Stimulated activated effector memory CD8-positive, alpha-beta T cell treated with anti-CD3 and anti-CD28 coated beads, Interleukin-12 subunit alpha, Interleukin-12 subunit beta, amount 100 ng/mL, for 72 hours (primary cell): ENCODE data around the gene NEURL4.
A peak's percentile ranks its signal among the peaks of the same experiment; 100 is the strongest.

Experiments used
- ATAC-seq: fragments of 150-1000 bp; cut with Tn5 transposase; 2 replicates; pipeline ENCODE4 v1.10.0; 2021
- DNase-seq, 2 donors: peaks; one replicate each; pipeline ENCODE4 v3.0.0; 2021 to 2022; ENCODE audit warnings: low spot score in 2 of 2
- H3K27ac Mint-ChIP-seq: one replicate; pipeline ENCODE4 v1.8.0; 2022; ENCODE audit warnings: mild to moderate bottlenecking, mixed read lengths
- H3K36me3 Mint-ChIP-seq: one replicate; pipeline ENCODE4 v1.8.0; 2022; ENCODE audit warnings: mild to moderate bottlenecking, mixed read lengths
- H3K4me1 Mint-ChIP-seq: one replicate; pipeline ENCODE4 v1.8.0; 2022; ENCODE audit warnings: mixed read lengths
- H3K4me3 Mint-ChIP-seq: one replicate; pipeline ENCODE4 v1.8.0; 2022; ENCODE audit warnings: mild to moderate bottlenecking, mixed read lengths
- H3K9me3 Mint-ChIP-seq: one replicate; pipeline ENCODE4 v1.8.0; 2022; ENCODE audit warnings: mixed read lengths

The NEURL4 gene

GRCh38 chr17:7306911-7307685 lies 22.0 kb downstream of the NEURL4 start, which contains the start of gene EIF5A:
TSS of gene EIF5A (plus strand) at chr17:7307628. CDS start at chr17:7309636, 2,008 bp downstream.
- Mint-ChIP-seq H3K9me3 (no peaks in the 10 kb centered on the region), H3K36me3 (peaks cover 60% of the 10 kb centered on the region), H3K4me3 (peak within 1 kb of the TSS; percentile 79), H3K4me1 (peaks cover 42% of the 10 kb centered on the region), H3K27ac (peak within 1 kb of the TSS; percentile 92)
- ATAC-seq (peak; percentile 89), DNase-seq (peak; percentile 97 to 100)

DNA sequence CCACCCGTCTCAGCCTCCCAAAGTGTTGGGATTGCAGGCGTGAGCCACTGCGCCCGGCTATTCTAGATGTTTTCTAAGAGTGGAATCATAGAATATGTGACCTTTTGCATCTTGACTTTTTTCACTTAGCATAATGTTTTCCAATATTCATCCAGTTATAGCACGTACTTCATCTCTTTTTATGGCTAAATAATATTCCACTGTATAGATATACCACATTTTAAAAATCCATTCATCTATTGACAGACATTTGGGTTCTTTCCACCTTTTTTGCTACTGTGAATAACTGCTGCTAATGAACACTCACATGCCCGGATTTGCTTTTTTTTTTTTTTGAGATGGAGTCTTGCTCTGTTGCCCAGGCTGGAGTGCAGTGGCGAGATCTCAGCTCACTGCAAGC lies 25.0 kb downstream of the NEURL4 start:
- no peak overlapping the region for H3K4me3 Mint-ChIP-seq
- peaks cover 31% of the 10 kb centered on the region for H3K36me3 Mint-ChIP-seq
- ATAC-seq (no peak), DNase-seq (no peak)
- H3K9me3 Mint-ChIP-seq: no peaks in the 10 kb centered on the region
- no peak overlapping the region for H3K27ac Mint-ChIP-seq
- peaks cover 13% of the 10 kb centered on the region for H3K4me1 Mint-ChIP-seq

DNA sequence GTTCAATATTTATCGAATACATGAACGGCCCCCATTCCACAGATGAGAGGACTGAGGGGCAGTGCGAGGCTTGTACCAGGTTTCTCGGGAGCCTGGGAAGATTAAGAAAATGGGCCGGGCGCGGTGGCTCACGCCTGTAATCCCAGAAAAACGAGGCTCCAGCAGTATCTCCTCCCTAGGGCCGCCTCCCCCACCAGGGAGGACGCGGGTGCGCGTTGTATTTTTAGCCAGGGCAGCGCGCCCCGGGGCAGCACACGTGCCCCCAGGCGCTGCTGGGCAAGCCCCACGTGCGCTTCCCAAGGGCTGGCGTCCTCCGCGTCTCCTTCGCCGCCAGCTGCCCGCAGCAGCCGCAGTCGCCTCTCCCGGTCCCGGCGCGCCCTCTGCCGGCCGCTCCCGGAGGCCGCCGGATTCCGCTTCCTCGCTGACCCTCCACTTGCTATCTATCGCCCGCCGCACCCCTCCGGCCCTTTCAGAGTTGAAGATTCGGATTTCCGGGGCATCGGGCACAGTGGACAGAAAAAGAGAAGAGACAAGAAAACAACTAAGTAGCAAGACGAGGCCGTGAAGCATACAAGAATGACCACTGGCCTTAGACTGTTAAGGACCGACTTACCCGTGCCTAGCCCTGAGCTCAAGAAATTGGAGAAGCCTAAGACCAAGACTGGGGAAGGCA lies 32.8 kb downstream of the NEURL4 start:
- ATAC-seq: peak; percentile 61
- no peaks in the 10 kb centered on the region for H3K36me3 Mint-ChIP-seq
- no peaks in the 10 kb centered on the region for H3K9me3 Mint-ChIP-seq
- peaks cover 22% of the 10 kb centered on the region for H3K4me1 Mint-ChIP-seq
- DNase-seq: peak; percentile 81 to 83
- no peak overlapping the region for H3K27ac Mint-ChIP-seq
- peak overlapping the region; percentile 82 for H3K4me3 Mint-ChIP-seq

- no peaks in the 10 kb centered on the region for H3K9me3 Mint-ChIP-seq
- H3K4me1 Mint-ChIP-seq: peaks cover 22% of the 10 kb centered on the region
- no peak overlapping the region for H3K27ac Mint-ChIP-seq
- ATAC-seq (no peak), DNase-seq (no peak)
- H3K36me3 Mint-ChIP-seq: no peaks in the 10 kb centered on the region
- peak overlapping the region; percentile 82 for H3K4me3 Mint-ChIP-seq
Measured at GRCh38 chr17:7295230-7296180, 33.6 kb downstream of the NEURL4 start.

DNA sequence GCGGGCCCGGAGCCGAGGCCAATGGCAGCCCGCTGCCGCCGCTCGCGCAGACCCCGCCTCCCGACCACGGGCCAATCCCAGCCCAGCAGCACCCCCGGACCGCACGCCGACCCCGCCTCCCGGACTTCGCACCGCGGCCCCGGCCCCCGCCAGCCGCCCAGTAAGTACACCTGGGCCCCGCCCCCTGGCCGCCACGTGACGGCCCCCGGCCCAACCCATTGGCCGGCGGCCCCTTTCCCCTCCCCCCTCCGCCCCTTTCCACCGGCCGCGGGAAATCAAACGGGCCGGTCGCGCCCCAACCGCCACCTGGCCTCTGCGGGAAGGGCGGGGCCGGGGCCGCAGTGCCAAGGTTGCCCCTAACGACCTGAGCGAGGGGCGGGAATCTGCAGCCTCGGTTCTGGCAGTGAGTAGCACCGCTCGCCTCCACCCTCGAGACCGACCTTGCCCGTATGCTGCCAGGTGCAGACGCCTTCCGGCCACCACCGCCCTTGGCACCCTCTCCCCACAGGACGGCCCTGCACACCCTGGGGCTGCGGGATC lies 34.5 kb downstream of the NEURL4 start, which contains the start of gene YBX2:
Gene YBX2 (minus strand): TSS at position 26 of the 540 bp plus-strand sequence. CDS start 139 bp downstream, outside the sequence.
- H3K27ac Mint-ChIP-seq: no peak within 1 kb of the TSS
- peaks cover 22% of the 10 kb centered on the region for H3K4me1 Mint-ChIP-seq

DNA sequence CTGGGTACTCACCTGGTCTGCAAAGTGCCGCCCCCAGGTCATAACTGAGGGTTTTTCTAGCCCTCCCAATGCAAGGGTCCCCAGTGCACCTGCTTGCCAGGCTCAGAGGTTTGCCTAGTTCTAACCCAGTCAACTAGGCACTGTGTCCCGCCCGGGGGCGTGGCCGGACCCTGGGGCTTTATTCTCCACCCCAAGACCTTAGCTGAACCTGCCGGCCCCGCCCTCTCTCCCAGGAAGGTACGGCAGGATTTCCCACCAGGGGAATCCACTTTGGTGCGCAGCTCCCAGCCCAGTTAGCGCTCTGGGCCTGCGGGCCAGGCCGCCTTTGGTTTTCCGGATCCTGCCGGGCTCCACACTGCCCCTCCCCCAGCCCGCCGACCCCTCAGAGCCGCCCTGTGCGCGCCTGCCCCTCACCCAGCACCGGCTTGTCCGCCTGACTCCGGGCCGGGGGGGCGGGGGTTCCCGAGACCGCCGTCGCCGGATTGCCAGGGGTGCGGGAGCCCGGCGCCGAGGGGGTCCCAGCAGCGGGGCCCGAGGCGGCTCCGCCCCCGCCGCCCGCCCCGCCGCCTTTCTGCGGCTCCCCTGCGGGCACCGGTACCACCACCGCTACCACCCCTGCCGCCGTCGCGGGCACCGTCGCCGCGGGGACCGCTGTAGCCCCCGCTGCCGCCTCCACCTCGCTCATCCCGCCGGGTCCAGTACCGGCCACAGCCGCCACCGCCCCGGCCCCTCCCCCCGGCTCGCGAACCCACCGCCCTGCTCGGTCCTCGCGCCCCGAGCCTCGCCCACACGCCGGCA lies 35.1 kb downstream of the NEURL4 start:
- H3K27ac Mint-ChIP-seq: no peak overlapping the region
- no peaks in the 10 kb centered on the region for H3K36me3 Mint-ChIP-seq
- H3K4me3 Mint-ChIP-seq: peak overlapping the region; percentile 38
- peaks cover 22% of the 10 kb centered on the region for H3K4me1 Mint-ChIP-seq
- DNase-seq (no peak), ATAC-seq (no peak)
- no peaks in the 10 kb centered on the region for H3K9me3 Mint-ChIP-seq

More for the DNA sequence above, 34.5 kb downstream of the NEURL4 start, which contains the start of gene YBX2:
- no peaks in the 10 kb centered on the region for H3K36me3 Mint-ChIP-seq
- no peaks in the 10 kb centered on the region for H3K9me3 Mint-ChIP-seq
- peak; percentile 61 to 80 for DNase-seq
- peak; percentile 86 for ATAC-seq
- peak within 1 kb of the TSS; percentile 82 for H3K4me3 Mint-ChIP-seq

- Mint-ChIP-seq H3K4me3 (peak overlapping the region; percentile 38), H3K27ac (no peak overlapping the region), H3K9me3 (no peaks in the 10 kb centered on the region), H3K36me3 (no peaks in the 10 kb centered on the region), H3K4me1 (peaks cover 22% of the 10 kb centered on the region)
- ATAC-seq (no peak), DNase-seq (no peak)
Measured at GRCh38 chr17:7293159-7293558, 36.0 kb downstream of the NEURL4 start.

- no peaks in the 10 kb centered on the region for H3K36me3 Mint-ChIP-seq
- peaks cover 22% of the 10 kb centered on the region for H3K4me1 Mint-ChIP-seq
- no peak overlapping the region for H3K4me3 Mint-ChIP-seq
- H3K9me3 Mint-ChIP-seq: no peaks in the 10 kb centered on the region
- ATAC-seq (no peak), DNase-seq (no peak)
- no peak overlapping the region for H3K27ac Mint-ChIP-seq
Measured at GRCh38 chr17:7292729-7293128, 36.4 kb downstream of the NEURL4 start.

DNA sequence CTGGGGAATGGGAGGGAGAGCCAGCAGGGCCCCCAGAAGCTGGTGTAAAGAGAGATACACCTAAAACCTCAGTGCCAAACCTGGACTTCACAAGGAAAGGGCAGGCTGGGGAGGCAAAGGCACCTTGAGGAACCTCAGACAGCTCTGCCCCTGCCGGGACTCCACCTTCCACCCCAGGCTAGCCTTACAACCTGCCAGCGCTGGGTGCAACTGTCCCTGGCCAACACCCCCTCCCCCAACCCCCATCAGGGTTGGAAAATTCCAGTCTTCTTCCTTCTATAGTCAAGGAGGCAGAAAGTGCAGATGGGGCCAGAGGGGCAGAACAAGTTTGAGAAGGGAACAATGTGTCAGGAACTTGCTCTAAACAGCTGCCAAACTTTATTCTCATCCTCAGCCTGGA lies 36.9 kb downstream of the NEURL4 start:
- no peak overlapping the region for H3K27ac Mint-ChIP-seq

DNA sequence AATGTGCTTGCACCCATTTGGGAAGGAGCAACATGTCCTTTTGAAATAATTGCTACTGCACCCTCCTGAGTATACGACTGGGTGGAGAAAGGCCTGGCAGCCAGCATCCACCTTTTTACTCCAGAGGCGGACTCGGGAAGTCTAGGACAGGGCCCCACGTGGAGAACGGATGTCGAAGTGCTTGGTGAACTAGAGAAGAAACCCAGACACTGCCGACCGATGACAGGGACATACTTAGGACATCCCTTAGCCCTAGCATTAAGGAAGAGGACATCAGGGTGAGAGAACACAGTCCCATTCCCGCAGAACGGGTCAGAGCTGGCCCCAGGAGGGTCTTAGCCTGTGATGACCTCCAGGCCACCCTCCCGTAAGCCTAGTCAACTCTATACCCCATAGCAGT lies 38.5 kb downstream of the NEURL4 start:
- Mint-ChIP-seq H3K9me3 (no peaks in the 10 kb centered on the region), H3K36me3 (no peaks in the 10 kb centered on the region), H3K4me1 (peaks cover 10% of the 10 kb centered on the region), H3K4me3 (no peak overlapping the region), H3K27ac (no peak overlapping the region)
- ATAC-seq: no peak
- DNase-seq: no peak

More for the DNA sequence above, 36.9 kb downstream of the NEURL4 start:
- DNase-seq: no peak
- Mint-ChIP-seq H3K4me3 (no peak overlapping the region), H3K36me3 (no peaks in the 10 kb centered on the region), H3K4me1 (peaks cover 22% of the 10 kb centered on the region), H3K9me3 (no peaks in the 10 kb centered on the region)
- no peak for ATAC-seq

- H3K36me3 Mint-ChIP-seq: no peaks in the 10 kb centered on the region
- peaks cover 5% of the 10 kb centered on the region for H3K4me1 Mint-ChIP-seq
- no peak overlapping the region for H3K27ac Mint-ChIP-seq
- H3K9me3 Mint-ChIP-seq: no peaks in the 10 kb centered on the region
- ATAC-seq (no peak), DNase-seq (no peak)
- no peak overlapping the region for H3K4me3 Mint-ChIP-seq
Measured at GRCh38 chr17:7290166-7290565, 39.0 kb downstream of the NEURL4 start.

- Mint-ChIP-seq H3K27ac (no peak overlapping the region), H3K4me1 (no peaks in the 10 kb centered on the region), H3K36me3 (no peaks in the 10 kb centered on the region), H3K4me3 (no peak overlapping the region), H3K9me3 (no peaks in the 10 kb centered on the region)
- ATAC-seq (no peak), DNase-seq (no peak)
Measured at GRCh38 chr17:7289256-7290032, 39.7 kb downstream of the NEURL4 start.

DNA sequence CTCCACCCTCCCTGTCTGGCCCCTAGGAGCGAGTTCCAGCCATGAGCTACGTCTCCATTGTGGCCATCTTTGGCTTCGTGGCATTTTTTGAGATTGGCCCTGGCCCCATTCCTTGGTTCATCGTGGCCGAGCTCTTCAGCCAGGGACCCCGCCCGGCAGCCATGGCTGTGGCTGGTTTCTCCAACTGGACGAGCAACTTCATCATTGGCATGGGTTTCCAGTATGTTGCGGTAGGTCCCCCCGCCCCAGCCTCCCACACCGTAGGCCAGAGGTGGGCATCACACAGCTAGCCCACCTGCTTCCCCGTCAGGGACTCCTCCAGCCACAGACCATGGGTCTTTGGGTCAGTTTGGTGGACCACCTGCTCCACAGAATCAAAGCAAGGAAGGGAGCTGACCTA lies 43.5 kb downstream of the NEURL4 start:
- no peak overlapping the region for H3K4me3 Mint-ChIP-seq
- ATAC-seq: no peak
- H3K27ac Mint-ChIP-seq: no peak overlapping the region

More for the DNA sequence above, 43.5 kb downstream of the NEURL4 start:
- Mint-ChIP-seq H3K4me1 (peaks cover 18% of the 10 kb centered on the region), H3K36me3 (no peaks in the 10 kb centered on the region), H3K9me3 (no peaks in the 10 kb centered on the region)
- no peak for DNase-seq
